Esophagus muscularis mucosa (tissue), 2 donors: ENCODE results near the gene WDR77.

Experiments used
- POLR2A ChIP-seq: fragments of 450-650 bp; IDR thresholded peaks from one replicate; pipeline ENCODE4 v1.6.1; 2017; ENCODE audit warnings: antibody characterized with exemption, moderate library complexity, mild to moderate bottlenecking, low read depth
- POLR2AphosphoS5 ChIP-seq, 2 donors: sonication (generic); formaldehyde crosslinking; IDR thresholded peaks; one replicate each; pipeline ENCODE4 v1.6.1; 2017; ENCODE audit warnings: antibody characterized with exemption in 2 of 2

- no peak for TF ChIP-seq POLR2A
- no peak for TF ChIP-seq POLR2AphosphoS5 (IDR thresholded peaks at IDR 0.05)
Observed at GRCh38 chr1:111404588-111404987, 44.5 kb downstream of the WDR77 start.
